GM04503 (cell line): Measurements from ENCODE around the gene CCDC117.

Experiments used
- DNase-seq: peaks from one replicate; pipeline ENCODE4 v3.0.0-alpha.2; 2012; ENCODE audit warnings: low read depth

Gene CCDC117

DNA sequence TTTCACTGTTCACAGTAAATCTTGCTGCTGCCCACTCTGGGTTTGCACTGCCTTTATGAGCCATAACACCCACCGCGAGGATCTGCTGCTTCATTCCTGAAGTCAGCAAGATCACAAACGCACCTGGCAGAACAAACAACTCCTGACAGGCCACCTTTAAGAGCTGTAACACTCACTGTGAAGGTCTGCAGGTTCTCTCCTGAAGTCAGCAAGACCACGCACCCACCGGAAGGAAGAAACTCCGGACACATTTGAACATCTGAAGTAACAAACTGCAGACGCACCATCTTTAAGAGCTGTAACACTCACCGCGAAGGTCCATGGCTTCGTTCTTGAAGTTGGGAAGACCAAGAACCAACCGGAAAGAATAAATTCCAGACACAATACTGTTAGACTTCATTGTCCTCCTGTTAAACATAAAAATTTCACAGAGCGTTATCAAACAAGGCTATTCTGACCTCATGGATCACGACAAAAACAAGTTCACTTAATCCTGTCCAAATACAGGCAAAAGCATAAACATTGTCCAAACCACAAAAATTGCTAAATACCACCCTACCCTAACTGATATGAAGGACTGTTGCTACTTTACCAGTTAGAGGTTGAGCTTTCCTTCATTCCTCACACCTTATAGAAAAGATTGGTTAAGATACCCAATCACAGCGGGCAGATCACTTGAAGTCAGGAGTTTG, 3.0 kb upstream of the CCDC117 start:
- no peak for DNase-seq

DNA sequence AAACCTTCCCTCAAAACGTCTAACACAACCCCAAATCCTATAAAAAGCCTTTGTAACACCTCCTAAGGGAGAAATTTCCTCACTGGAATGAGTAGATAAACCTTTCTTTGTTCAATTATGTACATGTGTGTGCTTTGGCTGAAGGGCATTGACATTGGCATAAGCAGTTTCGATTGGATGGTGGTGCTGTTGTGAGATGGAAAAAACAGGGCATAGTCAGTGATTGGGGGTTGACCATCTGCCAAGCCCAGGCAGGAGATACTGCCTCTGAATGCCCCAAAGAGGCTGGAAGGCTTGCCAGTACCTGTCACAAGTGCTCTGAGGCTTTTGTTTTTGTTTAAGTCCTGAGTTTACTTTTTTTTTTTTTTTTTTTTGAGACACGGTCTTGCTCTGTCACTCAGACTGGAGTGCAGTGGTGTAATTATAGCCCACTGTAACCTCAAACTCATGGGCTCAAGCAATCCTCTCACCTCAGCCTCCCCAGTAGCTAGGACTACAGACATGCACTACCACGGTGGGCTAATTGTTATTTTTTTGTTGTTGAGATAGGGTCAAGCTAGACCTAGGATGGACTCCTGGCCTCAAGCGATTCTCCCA, 1.2 kb upstream of the CCDC117 start:
- DNase-seq: no peak

DNA sequence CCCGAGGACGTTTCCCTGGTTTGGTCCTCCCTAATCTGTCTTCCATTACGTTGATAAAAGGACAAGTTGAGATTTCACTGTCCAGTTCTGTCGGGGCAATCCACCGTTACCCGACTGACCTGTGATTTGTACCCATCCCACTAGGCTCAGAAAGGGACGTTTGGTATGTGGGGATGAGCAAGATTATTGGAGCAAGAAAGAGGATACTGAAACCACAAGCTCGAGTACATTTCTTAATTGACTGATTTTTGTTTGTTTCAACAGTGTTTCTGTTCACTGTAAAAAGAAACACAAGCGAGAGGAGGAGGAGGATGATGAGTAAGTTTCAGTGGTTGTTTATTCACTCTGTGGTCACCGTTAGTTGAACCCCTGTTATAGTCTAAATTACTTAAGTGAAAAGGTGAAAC, 969 bp downstream of the CCDC117 start:
- DNase-seq: peak; percentile 47

DNA sequence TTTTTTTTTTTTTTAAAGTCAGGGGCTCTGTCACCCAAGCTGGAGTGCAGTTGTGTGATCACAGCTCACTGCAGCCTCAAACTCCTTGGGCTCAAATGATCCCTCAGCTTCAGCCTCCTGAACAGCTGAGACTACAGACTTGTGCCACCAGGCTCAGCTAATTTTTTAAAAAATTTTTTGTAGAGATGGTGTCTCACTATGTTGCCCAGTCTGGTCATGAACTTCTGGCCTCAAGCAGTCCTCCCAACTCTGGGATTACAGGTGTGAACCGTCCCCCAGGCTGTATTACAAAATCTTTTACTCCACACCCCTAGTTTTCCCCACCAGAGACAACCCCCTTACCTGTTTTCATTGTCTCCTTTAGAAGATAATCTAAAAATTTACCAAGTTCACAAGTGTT, 1.9 kb downstream of the CCDC117 start:
- no peak for DNase-seq

DNA sequence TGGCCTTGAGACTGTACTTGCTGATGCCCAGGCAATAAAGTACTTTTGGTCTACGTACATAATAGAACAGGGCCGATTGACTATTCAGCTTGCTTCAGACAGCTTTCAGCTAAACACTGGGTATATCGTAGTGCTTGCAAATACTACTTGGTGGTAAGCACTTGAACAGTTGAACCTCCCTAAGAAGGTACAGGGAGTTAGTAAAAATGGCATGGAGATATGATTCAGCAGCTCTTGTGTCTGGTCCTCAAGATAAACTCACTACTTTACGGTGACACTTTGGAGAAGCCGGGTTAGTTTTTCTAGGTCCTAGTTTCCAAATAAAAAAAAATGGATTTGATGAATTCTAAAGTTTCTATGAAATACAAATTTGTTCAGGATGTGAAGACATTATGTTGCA, 7.3 kb downstream of the CCDC117 start:
- DNase-seq: no peak

DNA sequence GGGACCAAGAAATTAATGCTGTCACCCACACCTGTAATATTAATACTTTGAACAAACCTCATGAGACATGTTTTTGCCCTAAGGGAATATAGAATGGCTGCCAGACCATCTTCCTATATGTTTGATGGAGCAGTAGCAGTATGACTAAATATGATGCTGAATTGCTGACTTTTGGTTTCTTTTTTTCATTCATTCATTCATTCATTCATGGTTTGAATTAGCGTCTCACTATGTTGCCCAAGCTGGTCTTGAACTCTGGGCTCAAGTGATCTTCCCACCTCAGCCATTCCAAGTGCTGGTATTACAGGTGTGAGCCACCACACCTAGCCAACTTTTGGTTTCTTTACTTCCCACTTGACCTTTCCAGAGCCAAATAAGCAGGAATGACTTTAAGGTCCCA, 7.8 kb downstream of the CCDC117 start:
- DNase-seq: no peak

DNA sequence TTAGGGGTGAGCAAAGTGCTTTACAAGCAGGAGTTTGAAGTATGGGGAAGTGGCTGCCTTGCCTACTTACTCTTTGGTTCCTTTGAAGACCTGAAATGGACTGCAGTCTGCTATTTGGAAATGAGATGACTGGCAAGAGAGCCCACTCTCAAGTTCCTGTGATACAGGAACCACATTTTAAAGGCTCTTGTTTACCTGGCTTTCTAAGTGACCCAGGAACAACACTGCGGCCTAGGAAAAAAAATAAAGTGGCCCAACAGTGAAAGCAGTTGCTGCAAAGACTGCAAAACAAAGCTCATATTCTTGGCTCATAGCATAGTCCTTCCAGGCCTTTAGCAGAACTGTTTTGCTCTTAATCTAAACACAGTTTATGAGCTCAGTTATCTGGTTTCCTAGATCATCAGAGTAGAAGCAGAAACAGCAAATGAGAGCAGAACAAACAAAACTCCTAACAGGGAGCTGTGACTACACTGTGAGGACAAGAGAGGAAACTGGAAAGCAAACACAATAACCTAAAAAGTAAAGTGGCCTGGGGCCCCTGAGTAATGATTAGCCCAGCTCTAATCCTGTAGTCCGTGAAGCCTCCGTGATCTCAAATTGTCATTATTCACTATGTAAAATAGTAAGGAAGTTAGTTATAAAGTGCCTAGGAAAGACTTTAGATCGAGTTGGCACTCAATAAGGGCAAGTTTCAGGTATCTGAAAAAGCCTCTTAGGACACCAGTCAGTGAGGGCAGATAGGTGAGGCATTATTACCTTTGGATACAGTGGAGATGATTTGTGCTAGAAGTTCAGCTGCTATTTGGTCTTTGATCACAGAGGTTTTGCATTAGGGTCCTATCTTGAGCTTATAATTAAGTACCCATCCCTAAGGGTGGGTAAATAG, 11.5 kb downstream of the CCDC117 start:
- no peak for DNase-seq

DNA sequence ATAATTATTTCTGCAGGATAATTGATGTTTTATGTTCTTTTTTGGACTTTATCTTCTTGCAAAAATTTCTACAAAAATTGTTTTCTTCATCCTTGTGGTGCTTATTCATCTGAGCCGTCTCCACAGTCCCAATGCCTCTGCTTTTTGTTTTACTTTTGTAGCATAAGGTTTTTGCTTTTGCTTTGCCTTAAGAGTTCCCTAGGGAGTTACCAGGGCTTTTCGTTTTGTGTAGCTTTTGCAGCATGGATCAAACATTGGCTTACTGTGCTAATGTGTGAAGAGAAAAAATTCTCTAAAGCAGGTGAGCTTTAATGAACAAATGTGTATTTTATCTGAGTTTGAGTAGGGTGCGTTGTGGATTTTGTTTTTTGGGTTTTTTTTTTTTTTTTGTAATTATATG, 16.1 kb downstream of the CCDC117 start:
- no peak for DNase-seq

DNA sequence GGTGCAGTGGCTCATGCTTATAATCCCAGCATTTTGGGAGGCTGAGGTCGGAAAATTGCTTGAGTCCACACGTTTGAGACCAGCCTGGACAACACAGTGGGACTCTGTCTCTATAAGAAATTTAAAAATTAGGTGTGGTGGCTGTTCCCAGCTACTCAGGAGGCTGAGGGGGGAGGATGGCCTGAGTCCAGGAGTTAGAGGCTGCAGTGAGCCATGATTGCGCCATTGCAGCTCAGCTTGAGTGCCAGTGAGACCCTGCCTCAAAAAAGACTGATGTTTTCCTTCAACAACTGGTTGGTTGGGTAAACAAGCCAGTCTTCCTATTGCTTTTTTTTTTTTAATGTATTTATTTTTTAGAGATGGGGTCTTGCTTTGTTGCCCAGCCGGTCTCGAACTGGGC, 18.6 kb downstream of the CCDC117 start:
- no peak for DNase-seq

DNA sequence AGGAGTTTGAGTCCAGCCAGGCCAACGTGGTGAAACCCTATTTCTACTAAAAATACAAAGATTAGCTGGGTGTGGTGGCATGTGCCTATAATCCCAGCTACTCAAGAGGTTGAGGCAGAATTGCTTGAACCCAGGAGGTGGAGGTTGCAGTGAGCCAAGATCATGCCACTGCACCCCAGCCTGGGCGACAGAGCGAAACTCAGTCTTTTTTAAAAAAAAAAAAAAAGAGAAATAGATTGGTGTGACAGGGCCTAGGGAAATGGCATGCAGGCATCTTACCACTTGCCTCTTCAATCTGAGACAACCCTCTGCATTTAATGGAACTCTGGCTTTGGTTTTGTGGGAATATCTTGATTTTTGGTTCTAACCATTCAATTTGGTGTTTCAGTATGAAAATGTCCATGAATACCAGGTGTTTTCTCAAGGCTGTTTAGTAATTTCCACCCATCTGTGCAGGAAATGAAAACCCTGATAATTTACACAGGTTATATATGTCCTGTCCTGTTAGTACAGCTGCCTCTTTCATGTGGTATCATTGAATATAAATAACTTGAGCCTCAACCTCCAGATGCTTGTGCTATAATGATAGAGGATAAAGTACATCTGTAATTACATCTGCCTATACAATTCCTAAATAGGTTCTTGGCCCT, 19.5 kb downstream of the CCDC117 start:
- no peak for DNase-seq

DNA sequence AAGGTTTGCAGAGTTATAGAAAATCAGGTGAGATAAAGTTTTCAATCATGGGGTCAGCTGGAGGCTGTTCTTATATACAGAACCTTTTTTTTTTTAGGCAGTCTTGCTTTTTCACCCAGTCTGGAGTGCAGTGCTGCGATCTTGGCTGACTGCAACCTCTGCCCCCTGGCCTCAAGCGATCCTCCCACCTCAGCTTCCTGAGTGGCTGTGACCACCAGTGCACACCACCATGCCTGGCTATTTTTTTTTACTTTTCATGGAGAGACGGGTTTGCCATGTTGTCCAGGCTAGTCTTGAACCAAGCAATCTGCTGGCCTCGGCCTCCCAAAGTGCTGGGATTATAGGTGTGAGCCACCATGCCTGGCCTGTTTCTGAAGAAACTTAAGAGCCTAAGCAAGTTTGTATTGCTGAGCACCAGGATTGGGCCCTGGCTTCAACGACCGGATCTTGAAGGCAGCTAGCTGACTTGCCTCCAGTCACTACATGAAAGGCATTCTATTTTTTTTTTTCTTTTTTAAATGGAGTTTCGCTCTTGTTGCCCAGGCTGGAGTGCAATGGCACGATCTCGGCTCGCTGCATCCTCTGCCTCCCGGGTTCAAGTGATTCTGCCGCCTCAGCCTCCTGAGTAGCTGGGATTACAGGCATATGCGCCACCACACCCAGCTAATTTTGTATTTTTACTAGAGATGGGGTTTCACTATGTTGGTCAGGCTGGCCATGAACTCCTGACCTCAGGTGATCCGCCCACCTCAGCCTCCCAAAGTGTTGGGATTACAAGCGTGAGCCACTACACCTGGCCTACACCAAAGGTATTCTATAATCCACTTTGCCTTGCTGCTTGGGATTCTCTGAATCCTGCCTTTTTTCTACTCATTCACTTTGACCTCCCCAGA, 20.2 kb downstream of the CCDC117 start:
- DNase-seq: no peak

DNA sequence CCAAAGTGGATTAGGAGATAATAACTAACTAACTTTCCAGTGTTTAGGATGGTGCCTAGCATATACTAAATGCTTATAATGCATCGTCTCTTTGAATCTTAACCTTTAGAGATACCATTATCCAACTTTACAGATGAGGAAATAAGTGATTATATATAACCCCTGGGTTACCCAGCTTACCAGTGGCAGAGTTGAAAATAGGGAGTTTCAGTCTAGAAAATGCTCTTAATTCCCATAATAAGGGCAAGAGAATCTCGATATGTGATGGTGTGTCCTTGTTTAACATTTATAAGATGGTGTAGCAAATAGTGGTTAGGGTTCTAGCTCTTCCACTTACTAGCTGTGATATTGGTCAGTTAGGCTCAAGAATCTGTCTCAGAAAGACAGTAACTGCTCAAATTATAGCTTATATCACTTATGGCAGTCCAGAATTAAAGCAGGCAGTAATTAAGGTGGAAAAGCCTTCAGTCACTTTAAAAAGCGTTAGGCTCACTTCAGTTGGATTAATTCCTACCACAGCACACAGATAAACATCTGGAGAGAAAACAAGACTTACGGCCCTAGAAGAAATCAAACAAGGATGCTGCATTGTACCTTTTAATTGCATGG, 21.6 kb downstream of the CCDC117 start:
- DNase-seq: no peak

DNA sequence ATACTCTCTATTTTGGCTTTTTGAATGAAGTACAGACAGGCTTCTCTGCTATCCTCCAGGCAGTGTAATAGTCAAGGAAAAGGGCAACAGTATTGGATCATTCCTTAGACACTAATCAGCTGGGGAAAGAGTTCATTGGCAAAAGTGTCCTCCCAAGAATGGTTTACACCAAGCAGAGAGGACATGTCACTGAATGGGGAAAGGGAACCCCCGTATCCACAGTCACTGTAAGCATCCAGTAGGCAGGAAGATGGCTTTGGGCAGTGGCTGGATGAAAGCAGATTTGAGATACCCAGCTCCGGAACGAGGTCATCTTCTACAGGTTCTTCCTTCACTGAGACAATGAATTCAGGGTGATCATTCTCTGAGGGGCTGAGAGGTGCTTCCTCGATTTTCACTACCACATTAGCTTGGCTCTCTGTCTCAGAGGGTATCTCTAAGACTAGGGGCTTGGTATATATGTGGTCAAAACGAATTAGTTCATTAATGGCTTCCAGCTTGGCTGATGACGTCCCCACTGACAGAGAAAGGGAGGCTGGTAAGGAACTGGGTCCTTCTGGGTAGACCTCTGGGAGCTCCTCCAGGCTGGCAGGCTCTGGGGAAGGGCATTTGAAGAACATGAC, 22.7 kb downstream of the CCDC117 start:
- DNase-seq: no peak

DNA sequence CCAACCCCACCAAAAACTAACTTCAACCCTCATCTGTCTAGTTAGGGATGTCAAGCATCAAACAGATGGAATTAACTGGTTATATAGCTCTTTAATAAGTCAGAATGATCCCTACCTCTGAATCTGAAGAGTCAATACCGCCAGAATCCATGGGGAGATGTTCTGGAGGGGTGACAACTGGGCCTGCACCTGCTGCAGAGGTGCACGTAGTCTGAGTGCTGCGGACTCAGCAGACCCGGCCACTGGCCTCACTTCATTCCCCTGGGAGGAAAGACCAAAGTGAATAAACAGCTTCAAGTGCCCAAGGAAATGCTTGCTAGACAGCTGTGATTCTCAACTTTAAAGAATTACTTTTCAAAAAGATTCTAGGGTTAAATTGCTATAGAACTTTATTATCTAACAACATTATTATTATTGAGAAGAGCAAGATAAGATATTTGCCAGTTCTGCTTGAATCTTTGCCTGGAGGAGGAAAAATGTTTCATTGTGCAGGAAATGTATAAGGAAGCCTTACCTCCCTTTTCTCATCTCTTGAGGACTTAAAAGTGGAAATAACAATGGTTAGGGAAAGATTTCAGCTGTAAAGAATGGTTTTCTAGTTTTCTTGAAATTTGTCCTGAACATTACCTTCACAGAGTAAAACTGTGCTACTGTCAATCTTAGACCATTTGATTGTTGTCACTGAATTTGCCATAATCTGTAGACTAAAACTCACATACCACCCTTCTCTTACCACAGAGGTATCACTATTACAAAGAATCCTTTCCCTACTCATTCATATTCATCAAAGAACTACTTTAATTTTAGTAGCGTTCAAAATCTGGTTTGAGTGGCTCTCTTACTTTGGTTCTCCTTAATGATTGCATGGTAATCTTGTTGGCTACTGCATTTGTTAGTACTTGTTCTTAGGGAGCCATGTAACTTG, 23.7 kb downstream of the CCDC117 start:
- DNase-seq: no peak

DNA sequence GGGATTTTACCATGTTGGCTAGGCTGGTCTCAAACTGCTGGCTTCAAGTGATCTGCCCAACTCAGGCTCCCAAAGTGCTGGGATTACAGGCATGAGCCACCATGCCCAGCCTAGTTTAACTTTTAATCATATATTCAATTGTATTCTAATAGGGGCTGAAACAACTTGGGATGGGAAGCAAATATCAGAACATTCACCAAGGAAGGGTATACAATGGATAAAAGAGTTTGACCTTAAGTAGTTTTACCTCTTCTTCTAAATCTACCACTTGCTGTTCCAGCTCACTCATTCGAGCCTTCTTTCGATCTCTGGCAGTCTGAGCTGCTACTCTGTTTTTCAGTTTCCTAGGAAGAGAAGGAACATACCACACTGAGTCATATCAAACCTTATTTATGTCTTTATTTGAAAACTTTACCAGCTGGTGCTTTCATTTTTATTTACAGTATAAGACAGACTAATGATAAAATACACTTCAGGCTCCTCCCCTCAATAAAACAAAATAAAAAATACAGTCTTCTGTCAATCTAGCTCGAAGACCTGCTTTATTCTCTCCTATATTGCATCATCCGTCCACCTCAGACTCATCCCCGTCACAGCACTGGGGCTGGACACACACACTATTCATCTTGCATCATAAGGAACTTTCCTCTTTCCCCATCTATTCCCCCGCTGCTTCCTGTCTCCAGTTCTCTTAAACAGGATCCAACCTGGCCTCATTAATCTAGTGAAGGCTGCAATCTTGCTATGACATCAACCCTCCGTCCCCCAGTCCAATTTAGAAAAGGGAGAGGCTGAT, 26.5 kb downstream of the CCDC117 start:
- DNase-seq: peak; percentile 81

DNA sequence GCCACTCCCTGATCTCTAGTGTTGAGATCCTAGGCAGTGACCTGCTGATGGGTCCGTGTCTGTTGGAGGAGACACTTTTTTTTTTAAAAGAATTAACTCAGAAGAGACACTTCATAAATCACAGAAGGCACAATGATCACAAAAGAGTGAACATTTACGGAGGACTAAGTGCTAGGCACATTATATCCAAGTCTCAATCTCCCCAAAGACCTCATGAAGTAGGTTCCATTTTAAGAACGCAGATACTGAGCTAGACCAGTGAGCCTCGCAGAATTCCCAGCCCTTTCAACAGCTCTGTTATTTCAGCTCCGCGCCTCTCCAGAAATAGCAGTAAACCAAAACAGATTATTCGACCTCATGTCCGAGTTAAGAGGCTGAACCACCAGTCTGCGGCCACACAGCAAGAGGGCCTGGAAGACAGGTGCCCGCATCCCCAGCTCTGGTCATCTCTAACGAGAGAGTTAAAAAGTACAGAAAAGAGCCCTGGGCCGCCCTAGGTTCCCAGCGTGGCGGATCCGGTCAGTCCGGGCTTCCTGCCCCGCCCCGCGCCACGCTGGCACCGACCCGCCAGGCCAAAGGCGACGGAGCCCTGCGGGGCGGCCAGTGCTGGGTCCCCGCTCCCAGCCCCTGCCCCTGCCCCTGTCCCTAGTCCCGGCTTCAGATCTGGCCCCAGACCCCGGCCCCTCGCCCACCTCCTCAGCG, 27.3 kb downstream of the CCDC117 start:
- DNase-seq: peak; percentile 5

DNA sequence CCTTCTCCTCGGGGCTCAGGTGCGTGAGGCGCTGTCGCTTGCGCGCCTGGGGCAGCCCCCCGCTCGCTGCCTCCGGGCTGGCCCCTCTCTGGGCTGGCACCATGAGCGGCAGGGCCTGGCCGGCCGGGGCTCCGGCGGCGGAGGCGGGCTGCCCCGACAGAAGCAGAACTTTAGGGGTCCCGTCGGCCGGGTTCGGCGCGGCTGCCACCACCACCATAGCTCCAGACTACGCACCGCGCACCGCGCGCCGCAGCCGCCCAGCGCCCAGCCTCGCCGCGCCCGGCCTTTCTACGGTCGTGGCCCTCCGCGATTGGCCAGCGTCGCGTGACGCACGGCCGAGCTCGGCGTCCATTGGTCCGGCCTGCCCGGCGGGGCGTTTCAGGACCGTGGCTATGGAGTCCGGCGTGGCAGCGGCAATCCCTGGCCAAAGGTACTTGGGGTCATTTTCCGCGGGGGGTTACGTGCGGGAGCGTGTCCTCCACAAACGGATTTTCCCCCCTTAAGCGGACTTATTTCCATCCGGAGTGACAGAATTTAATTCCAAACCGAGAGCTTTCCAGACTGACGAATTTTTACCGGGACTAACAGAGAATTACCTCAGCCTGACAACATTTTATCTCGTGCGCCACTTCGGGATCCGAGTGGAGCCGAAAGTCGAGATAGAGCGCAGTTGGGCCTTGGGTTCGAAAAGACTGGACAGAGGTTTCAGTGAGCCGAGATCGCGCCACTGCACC, 28.0 kb downstream of the CCDC117 start, which contains the start of gene XBP1:
XBP1 (minus strand) TSS at position 262 of the 734 bp plus-strand sequence.
- DNase-seq: peak; percentile 64
